ENCODE results near the gene SLC12A7. TPM values are rescaled to one million over a fixed set of nuclear protein-coding genes. Genes with fewer than 3 reads are reported as not detected.

SLC12A7 gene
- total and polyA plus RNA-seq, 10 donors = 8.6 to 120 (median 52.3) TPM

GRCh38 chr5:1068204-1068894 is 43.5 kb downstream of the SLC12A7 start:
- no peaks in the 10 kb centered on the region for H3K9me3 ChIP-seq
- no peak overlapping the region for H3K27ac ChIP-seq
- intact Hi-C loops (cut with DNase I; ENCODE audit: low total_unique reads) = no loop called here
- no peak overlapping the region for H3K4me3 ChIP-seq
- H3K27me3 ChIP-seq (replicated peaks in 1 of 7) = no peaks in the 10 kb centered on the region
- no peak for DNase-seq
- peaks cover 0 to 3% (median 0%) of the 10 kb centered on the region in 6 donors for H3K4me1 ChIP-seq
- TF ChIP-seq CTCF (IDR thresholded peaks at IDR 0.05 in 8 of 11, conservative IDR thresholded peaks at IDR 0.05 in 3 of 11) (no peak), POLR2A (IDR thresholded peaks at IDR 0.05) (no peak), POLR2AphosphoS5 (IDR thresholded peaks at IDR 0.05) (no peak)
- WGBS, 5 donors = 89 to 94% (median 92%) methylated on average over 29 to 34 of the region's 34 CpGs
- peaks cover 0 to 68% (median 44%) of the 10 kb centered on the region in 6 donors for H3K36me3 ChIP-seq

- Histone ChIP-seq H3K27me3 (replicated peaks in 1 of 7) (no peaks in the 10 kb centered on the region), H3K4me3 (no peak overlapping the region), H3K4me1 (peaks cover 0 to 3% (median 0%) of the 10 kb centered on the region in 6 donors), H3K9me3 (no peaks in the 10 kb centered on the region), H3K27ac (no peak overlapping the region), H3K36me3 (peaks cover 0 to 74% (median 50%) of the 10 kb centered on the region in 6 donors)
- 74 to 92% (median 90%) methylated on average over 36 to 45 of the region's 45 CpGs for WGBS, 5 donors
- DNase-seq = no peak
- intact Hi-C loops (cut with DNase I; ENCODE audit: low total_unique reads) = no loop called here
- TF ChIP-seq POLR2AphosphoS5 (IDR thresholded peaks at IDR 0.05) = peak in 1 of 3 donors; percentile 23
- no peak for TF ChIP-seq POLR2A (IDR thresholded peaks at IDR 0.05)
Measured at GRCh38 chr5:1067141-1068121, 44.4 kb downstream of the SLC12A7 start.

GRCh38 chr5:1066676-1067075 is 45.2 kb downstream of the SLC12A7 start:
- H3K36me3 ChIP-seq = peaks cover 0 to 82% (median 57%) of the 10 kb centered on the region in 6 donors

More at GRCh38 chr5:1066676-1067075, 45.2 kb downstream of the SLC12A7 start:
- WGBS, 5 donors = 78 to 90% (median 90%) methylated on average over 4 to 12 of the region's 12 CpGs
- Histone ChIP-seq H3K9me3 (no peaks in the 10 kb centered on the region), H3K27me3 (replicated peaks in 1 of 7) (no peaks in the 10 kb centered on the region), H3K27ac (no peak overlapping the region), H3K4me1 (peaks cover 0 to 3% (median 0%) of the 10 kb centered on the region in 6 donors), H3K4me3 (no peak overlapping the region)
- intact Hi-C loops (cut with DNase I; ENCODE audit: low total_unique reads) = no loop called here
- TF ChIP-seq POLR2A (IDR thresholded peaks at IDR 0.05) (no peak), POLR2AphosphoS5 (IDR thresholded peaks at IDR 0.05) (no peak), CTCF (IDR thresholded peaks at IDR 0.05 in 8 of 11, conservative IDR thresholded peaks at IDR 0.05 in 3 of 11) (no peak)
- DNase-seq = no peak

Data from spleen (tissue), 11 donors.